ENCODE data around the gene NDUFB3. TPM values are rescaled to one million over a fixed set of nuclear protein-coding genes. Genes with fewer than 3 reads are reported as not detected.

NDUFB3 gene
- polyA plus RNA-seq, 1 donor (not counting 4 experiments of a cell fraction or from before 2014, with no cell fraction given) = 220 TPM

- H3K4me3 ChIP-seq (ENCODE audit: control insufficient read depth in 2 of 3, extremely low read depth in 1 of 3, insufficient read depth in 2 of 3, low read depth in 1 of 3, low read length in 3 of 3) = no peak overlapping the region
- no peak for FAIRE-seq
- H3K9me3 ChIP-seq (ENCODE audit: control insufficient read depth, low read depth, low read length) = no peaks in the 10 kb centered on the region
- dilution Hi-C loops (cut with MboI; ENCODE audit: extremely low pct_ligation_motif_present, low sequenced_read_pairs) = no loop called here
- no peak overlapping the region for H3K9ac ChIP-seq (ENCODE audit: control insufficient read depth, extremely low read depth, insufficient read depth, low read length)
- no peaks in the 10 kb centered on the region for H3K9me1 ChIP-seq (ENCODE audit: control insufficient read depth, extremely low read depth, insufficient read depth, low read length)
- no peak for DNase-seq (ENCODE audit: low read depth, low spot score)
- no peak overlapping the region for H2AFZ ChIP-seq (ENCODE audit: control insufficient read depth, low read length)
- peaks cover 13% of the 10 kb centered on the region for H3K4me1 ChIP-seq (ENCODE audit: control insufficient read depth, extremely low read depth, insufficient read depth, low read length)
- H4K20me1 ChIP-seq (ENCODE audit: control insufficient read depth, extremely low read depth, insufficient read depth, low read length) = no peaks in the 10 kb centered on the region
- H3K79me2 ChIP-seq (ENCODE audit: control insufficient read depth, insufficient read depth, low read length) = peaks cover 10% of the 10 kb centered on the region
- H3K36me3 ChIP-seq (ENCODE audit: control insufficient read depth in 2 of 2, extremely low read depth in 1 of 2, insufficient read depth in 2 of 2, low read length in 2 of 2) = no peaks in the 10 kb centered on the region
- no peaks in the 10 kb centered on the region for H3K27me3 ChIP-seq (ENCODE audit: control insufficient read depth, extremely low read depth, insufficient read depth, low read length)
- H3K4me2 ChIP-seq (ENCODE audit: control insufficient read depth, extremely low read depth, insufficient read depth, low read depth, low read length) = peak overlapping the region; percentile 34
- TF ChIP-seq, protein P1, sequence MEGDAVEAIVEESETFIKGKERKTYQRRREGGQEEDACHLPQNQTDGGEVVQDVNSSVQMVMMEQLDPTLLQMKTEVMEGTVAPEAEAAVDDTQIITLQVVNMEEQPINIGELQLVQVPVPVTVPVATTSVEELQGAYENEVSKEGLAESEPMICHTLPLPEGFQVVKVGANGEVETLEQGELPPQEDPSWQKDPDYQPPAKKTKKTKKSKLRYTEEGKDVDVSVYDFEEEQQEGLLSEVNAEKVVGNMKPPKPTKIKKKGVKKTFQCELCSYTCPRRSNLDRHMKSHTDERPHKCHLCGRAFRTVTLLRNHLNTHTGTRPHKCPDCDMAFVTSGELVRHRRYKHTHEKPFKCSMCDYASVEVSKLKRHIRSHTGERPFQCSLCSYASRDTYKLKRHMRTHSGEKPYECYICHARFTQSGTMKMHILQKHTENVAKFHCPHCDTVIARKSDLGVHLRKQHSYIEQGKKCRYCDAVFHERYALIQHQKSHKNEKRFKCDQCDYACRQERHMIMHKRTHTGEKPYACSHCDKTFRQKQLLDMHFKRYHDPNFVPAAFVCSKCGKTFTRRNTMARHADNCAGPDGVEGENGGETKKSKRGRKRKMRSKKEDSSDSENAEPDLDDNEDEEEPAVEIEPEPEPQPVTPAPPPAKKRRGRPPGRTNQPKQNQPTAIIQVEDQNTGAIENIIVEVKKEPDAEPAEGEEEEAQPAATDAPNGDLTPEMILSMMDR (optimal IDR thresholded peaks at IDR 0.05 in 1 of 3, IDR thresholded peaks at IDR 0.05 in 1 of 3, conservative IDR thresholded peaks at IDR 0.05 in 1 of 3; ENCODE audit: extremely low read depth in 1 of 3, insufficient read depth in 2 of 3, low read length in 3 of 3) = no peak
- TF ChIP-seq EZH2 (IDR thresholded peaks at IDR 0.05; ENCODE audit: low read length) = no peak
- no peak overlapping the region for H3K27ac ChIP-seq (ENCODE audit: control insufficient read depth, insufficient read depth, low read length)
Measured at GRCh38 chr2:201114350-201114749, 42.5 kb downstream of the NDUFB3 start.

DNA sequence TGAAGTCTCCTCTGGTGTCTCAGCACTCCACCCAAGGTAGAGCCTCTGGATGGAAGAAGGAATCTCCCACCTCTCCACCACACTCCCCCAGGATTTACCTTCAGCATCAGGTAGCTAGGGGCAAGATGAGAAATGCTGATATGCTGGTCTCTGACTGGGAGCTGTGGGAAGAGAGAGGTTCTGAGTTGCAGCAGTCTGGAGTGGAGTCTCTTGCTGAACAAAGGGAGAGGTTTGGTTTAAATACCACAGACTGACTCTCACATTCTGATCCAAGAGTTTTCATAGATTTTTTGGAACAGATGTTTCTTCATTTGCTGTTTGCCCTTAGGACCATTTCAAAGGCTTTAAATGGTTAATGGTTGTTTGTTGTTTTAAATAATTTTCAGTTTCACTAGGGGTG is 43.0 kb downstream of the NDUFB3 start:
- Histone ChIP-seq H4K20me1 (ENCODE audit: control insufficient read depth, extremely low read depth, insufficient read depth, low read length) (no peaks in the 10 kb centered on the region), H3K27ac (ENCODE audit: control insufficient read depth, insufficient read depth, low read length) (no peak overlapping the region), H3K9me3 (ENCODE audit: control insufficient read depth, low read depth, low read length) (no peaks in the 10 kb centered on the region), H3K4me2 (ENCODE audit: control insufficient read depth, extremely low read depth, insufficient read depth, low read depth, low read length) (peak overlapping the region; percentile 19), H3K9ac (ENCODE audit: control insufficient read depth, extremely low read depth, insufficient read depth, low read length) (no peak overlapping the region), H3K27me3 (ENCODE audit: control insufficient read depth, extremely low read depth, insufficient read depth, low read length) (no peaks in the 10 kb centered on the region), H3K9me1 (ENCODE audit: control insufficient read depth, extremely low read depth, insufficient read depth, low read length) (no peaks in the 10 kb centered on the region), H3K79me2 (ENCODE audit: control insufficient read depth, insufficient read depth, low read length) (peaks cover 13% of the 10 kb centered on the region), H3K4me1 (ENCODE audit: control insufficient read depth, extremely low read depth, insufficient read depth, low read length) (peaks cover 17% of the 10 kb centered on the region), H2AFZ (ENCODE audit: control insufficient read depth, low read length) (no peak overlapping the region), H3K36me3 (ENCODE audit: control insufficient read depth in 2 of 2, extremely low read depth in 1 of 2, insufficient read depth in 2 of 2, low read length in 2 of 2) (no peaks in the 10 kb centered on the region), H3K4me3 (ENCODE audit: control insufficient read depth in 2 of 3, extremely low read depth in 1 of 3, insufficient read depth in 2 of 3, low read depth in 1 of 3, low read length in 3 of 3) (no peak overlapping the region)
- FAIRE-seq (no peak), DNase-seq (ENCODE audit: low read depth, low spot score) (no peak)
- no peak for TF ChIP-seq EZH2 (IDR thresholded peaks at IDR 0.05; ENCODE audit: low read length)
- TF ChIP-seq, protein P1 (optimal IDR thresholded peaks at IDR 0.05 in 1 of 3, IDR thresholded peaks at IDR 0.05 in 1 of 3, conservative IDR thresholded peaks at IDR 0.05 in 1 of 3; ENCODE audit: extremely low read depth in 1 of 3, insufficient read depth in 2 of 3, low read length in 3 of 3) = no peak
- dilution Hi-C loops (cut with MboI; ENCODE audit: extremely low pct_ligation_motif_present, low sequenced_read_pairs) = no loop called here
